ENCODE results near the gene LYZ. TPM values are rescaled to one million over a fixed set of nuclear protein-coding genes. Genes with fewer than 3 reads are reported as not detected.

Gene LYZ
- total RNA-seq, 1 experiment from 2014 or later = not detected

DNA sequence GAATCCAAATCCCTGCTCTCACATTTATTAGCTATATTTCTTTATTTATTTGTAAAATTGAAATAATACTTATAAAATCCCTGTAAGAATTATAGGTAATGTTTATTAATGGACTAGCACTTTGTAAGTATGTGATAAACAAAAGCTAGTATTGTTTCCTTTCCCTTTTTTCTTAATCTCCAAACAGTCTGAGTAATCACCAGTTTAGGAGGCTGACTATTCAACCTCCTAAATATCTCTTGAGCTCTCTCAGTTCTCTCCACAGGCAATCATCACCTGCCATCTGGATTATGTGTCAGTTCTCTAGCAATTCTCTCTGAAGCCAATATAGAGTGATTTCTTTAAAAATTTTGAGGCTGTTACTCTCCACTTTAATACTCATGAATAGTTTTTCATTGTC, 9.2 kb upstream of the LYZ start:
- TF ChIP-seq, protein P1, sequence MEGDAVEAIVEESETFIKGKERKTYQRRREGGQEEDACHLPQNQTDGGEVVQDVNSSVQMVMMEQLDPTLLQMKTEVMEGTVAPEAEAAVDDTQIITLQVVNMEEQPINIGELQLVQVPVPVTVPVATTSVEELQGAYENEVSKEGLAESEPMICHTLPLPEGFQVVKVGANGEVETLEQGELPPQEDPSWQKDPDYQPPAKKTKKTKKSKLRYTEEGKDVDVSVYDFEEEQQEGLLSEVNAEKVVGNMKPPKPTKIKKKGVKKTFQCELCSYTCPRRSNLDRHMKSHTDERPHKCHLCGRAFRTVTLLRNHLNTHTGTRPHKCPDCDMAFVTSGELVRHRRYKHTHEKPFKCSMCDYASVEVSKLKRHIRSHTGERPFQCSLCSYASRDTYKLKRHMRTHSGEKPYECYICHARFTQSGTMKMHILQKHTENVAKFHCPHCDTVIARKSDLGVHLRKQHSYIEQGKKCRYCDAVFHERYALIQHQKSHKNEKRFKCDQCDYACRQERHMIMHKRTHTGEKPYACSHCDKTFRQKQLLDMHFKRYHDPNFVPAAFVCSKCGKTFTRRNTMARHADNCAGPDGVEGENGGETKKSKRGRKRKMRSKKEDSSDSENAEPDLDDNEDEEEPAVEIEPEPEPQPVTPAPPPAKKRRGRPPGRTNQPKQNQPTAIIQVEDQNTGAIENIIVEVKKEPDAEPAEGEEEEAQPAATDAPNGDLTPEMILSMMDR (conservative IDR thresholded peaks at IDR 0.05) = no peak
- Histone ChIP-seq H2BK15ac (ENCODE audit: low read depth, low read length) (no peak overlapping the region), H2BK5ac (ENCODE audit: insufficient read length, low read length) (no peak overlapping the region), H2AFZ (ENCODE audit: low read length) (no peak overlapping the region), H3K9ac (ENCODE audit: extremely low read depth, insufficient read length, low read length) (no peak overlapping the region), H3K23ac (ENCODE audit: insufficient read length, low read depth, low read length) (no peak overlapping the region), H3K9me3 (ENCODE audit: control insufficient read depth, low read depth, low read length) (no peaks in the 10 kb centered on the region), H2BK120ac (ENCODE audit: low read depth, low read length, poor library complexity, severe bottlenecking) (no peak overlapping the region), H4K5ac (ENCODE audit: insufficient read length, low read depth, low read length) (no peak overlapping the region), H3K27ac (ENCODE audit: insufficient read length, low read depth, low read length) (no peak overlapping the region), H3K79me2 (ENCODE audit: insufficient read depth, low read length) (no peaks in the 10 kb centered on the region), H2BK20ac (ENCODE audit: low read depth, low read length, poor library complexity, severe bottlenecking) (no peak overlapping the region), H3K4ac (ENCODE audit: low read depth, low read length) (no peak overlapping the region), H3T11ph (ENCODE audit: low read length) (no peak overlapping the region), H4K20me1 (ENCODE audit: control insufficient read depth, insufficient read depth, insufficient read length) (no peaks in the 10 kb centered on the region), H2BK12ac (ENCODE audit: insufficient read length, low read depth, low read length) (no peak overlapping the region), H2AK5ac (ENCODE audit: insufficient read length, low read length) (no peak overlapping the region), H3K79me1 (ENCODE audit: insufficient read depth, low read depth, low read length, poor library complexity, severe bottlenecking) (no peaks in the 10 kb centered on the region), H4K91ac (ENCODE audit: insufficient read length, low read depth, low read length) (no peak overlapping the region), H3K4me2 (ENCODE audit: insufficient read depth, insufficient read length, low read length) (no peak overlapping the region), H3K18ac (ENCODE audit: insufficient read length, low read depth, low read length) (no peak overlapping the region), H3K23me2 (ENCODE audit: insufficient read length, low read depth, low read length, poor library complexity, severe bottlenecking) (no peaks in the 10 kb centered on the region), H4K8ac (replicated peaks; ENCODE audit: insufficient read length, low read depth, low read length) (no peak overlapping the region), H3K14ac (ENCODE audit: insufficient read depth, low read length) (no peak overlapping the region), H3K27me3 (ENCODE audit: insufficient read depth, low read length) (no peaks in the 10 kb centered on the region), H3K56ac (ENCODE audit: insufficient read length, low read depth, low read length) (no peak overlapping the region), H3K4me1 (ENCODE audit: insufficient read depth, low read length) (no peaks in the 10 kb centered on the region)
- Mint-ChIP-seq H3K4me3 (no peak overlapping the region), H3K4me1 (peaks cover 2 to 6% of the 10 kb centered on the region in 2 experiments; a peak in 3 of 4 replicates), H3K27ac (no peak overlapping the region), H3K36me3 (ENCODE audit: insufficient read depth in 1 of 3, low read depth in 3 of 3) (no peaks in the 10 kb centered on the region), H3K9me3 (no peaks in the 10 kb centered on the region), H3K27me3 (ENCODE audit: low read depth) (no peaks in the 10 kb centered on the region; the same call in 1 of the 2 replicates)
- DNase-seq = no peak
